SK-N-SH treated with all-trans-retinoic acid at 6 μM for 48 hours (cell line): Measurements from ENCODE around the gene PAK4.

Source experiments
- ATAC-seq: fragments of 200-7000 bp; cut with Tn5 transposase; 3 replicates; pipeline ENCODE4 v1.9.1; 2020; ENCODE audit warnings: mild to moderate bottlenecking, moderate library complexity
- ARNTL ChIP-seq: fragments of 450-650 bp; formaldehyde crosslinking; IDR thresholded peaks from 2 replicates; pipeline ENCODE4 v1.5.0; 2020; ENCODE audit warnings: low read depth, mild to moderate bottlenecking, moderate library complexity, borderline replicate concordance
- BACH2 ChIP-seq: fragments of 250-450 bp; sonication (Bioruptor Pico); IDR thresholded peaks from 2 replicates; pipeline ENCODE4 v1.9.0; 2021; ENCODE audit warnings: mild to moderate bottlenecking, borderline replicate concordance
- CREB5 ChIP-seq: fragments of 250-450 bp; sonication (Bioruptor Pico); IDR thresholded peaks from 2 replicates; pipeline ENCODE4 v1.5.1; 2020; ENCODE audit warnings: low read depth, mild to moderate bottlenecking, moderate library complexity
- CSRNP3 ChIP-seq: fragments of 250-450 bp; sonication (Bioruptor Pico); IDR thresholded peaks from 2 replicates; pipeline ENCODE4 v1.5.1; 2021; ENCODE audit warnings: mild to moderate bottlenecking, moderate library complexity
- ESRRG ChIP-seq: fragments of 250-450 bp; sonication (Bioruptor Pico); IDR thresholded peaks from 2 replicates; pipeline ENCODE4 v1.6.1; 2021; ENCODE audit warnings: mild to moderate bottlenecking
- GLIS3 ChIP-seq: fragments of 250-450 bp; sonication (Bioruptor Pico); IDR thresholded peaks from 2 replicates; pipeline ENCODE4 v1.5.0; 2020; ENCODE audit warnings: mild to moderate bottlenecking, moderate library complexity
- OSR1 ChIP-seq: fragments of 250-450 bp; sonication (Bioruptor Pico); IDR thresholded peaks from 2 replicates; pipeline ENCODE4 v1.8.0; 2022; ENCODE audit warnings: moderate library complexity, mild to moderate bottlenecking, inconsistent platforms
- PATZ1 ChIP-seq: fragments of 250-450 bp; sonication (Bioruptor Pico); IDR thresholded peaks from 2 replicates; pipeline ENCODE4 v1.8.0; 2020; ENCODE audit warnings: mild to moderate bottlenecking, moderate library complexity, borderline replicate concordance
- PPARA ChIP-seq: fragments of 250-450 bp; sonication (Bioruptor Pico); IDR thresholded peaks from 2 replicates; pipeline ENCODE4 v1.5.0; 2020; ENCODE audit warnings: mild to moderate bottlenecking, borderline replicate concordance
- RARB ChIP-seq: fragments of 250-450 bp; sonication (Bioruptor Pico); IDR thresholded peaks from 2 replicates; pipeline ENCODE4 v1.8.0; 2021; ENCODE audit warnings: mild to moderate bottlenecking, moderate library complexity
- SNAI2 ChIP-seq: fragments of 250-450 bp; sonication (Bioruptor Pico); IDR thresholded peaks from 2 replicates; pipeline ENCODE4 v1.5.0; 2020; ENCODE audit warnings: mild to moderate bottlenecking, moderate library complexity
- TOX ChIP-seq: fragments of 250-450 bp; sonication (Bioruptor Pico); IDR thresholded peaks from 2 replicates; pipeline ENCODE4 v1.8.0; 2021; ENCODE audit warnings: mild to moderate bottlenecking, moderate library complexity, borderline replicate concordance
- ZC3H10 ChIP-seq: fragments of 250-450 bp; sonication (Bioruptor Pico); IDR thresholded peaks from 2 replicates; pipeline ENCODE4 v1.5.1; 2021; ENCODE audit warnings: mild to moderate bottlenecking, moderate library complexity
- ZFP3 ChIP-seq: fragments of 250-450 bp; sonication (Bioruptor Pico); IDR thresholded peaks from 2 replicates; pipeline ENCODE4 v1.5.0; 2020; ENCODE audit warnings: mild to moderate bottlenecking, moderate library complexity
- ZNF565 ChIP-seq: fragments of 450-650 bp; formaldehyde crosslinking; conservative IDR thresholded peaks from 2 replicates; pipeline ENCODE4 v1.5.0; 2020; ENCODE audit warnings: low read depth, mild to moderate bottlenecking, moderate library complexity
- ZNF8 ChIP-seq: fragments of 450-650 bp; formaldehyde crosslinking; IDR thresholded peaks from 2 replicates; pipeline ENCODE4 v1.5.0; 2020; ENCODE audit warnings: mild to moderate bottlenecking, moderate library complexity
- TF ChIP-seq, protein P1 (sequence below): fragments of 250-450 bp; sonication (Bioruptor Pico); IDR thresholded peaks from 2 replicates; pipeline ENCODE4 v1.5.0; 2020; ENCODE audit warnings: mild to moderate bottlenecking, moderate library complexity
- TF ChIP-seq, protein P2 (sequence below): fragments of 250-450 bp; sonication (Bioruptor Pico); IDR thresholded peaks from 2 replicates; pipeline ENCODE4 v1.8.0; 2021; ENCODE audit warnings: low read depth, mild to moderate bottlenecking, moderate library complexity, borderline replicate concordance

PAK4 gene

GRCh38 chr19:39190768-39191167, 65.2 kb downstream of the PAK4 start:
- TF ChIP-seq ARNTL (CRISPR knock-in tag) (no peak), PATZ1 (CRISPR knock-in tag) (no peak), CSRNP3 (CRISPR knock-in tag) (no peak), SNAI2 (no peak)
- no peak for ATAC-seq

- no peak for TF ChIP-seq TOX
- TF ChIP-seq ARNTL (CRISPR knock-in tag): no peak
- TF ChIP-seq ZNF8 (CRISPR knock-in tag): no peak
- TF ChIP-seq, protein P1, sequence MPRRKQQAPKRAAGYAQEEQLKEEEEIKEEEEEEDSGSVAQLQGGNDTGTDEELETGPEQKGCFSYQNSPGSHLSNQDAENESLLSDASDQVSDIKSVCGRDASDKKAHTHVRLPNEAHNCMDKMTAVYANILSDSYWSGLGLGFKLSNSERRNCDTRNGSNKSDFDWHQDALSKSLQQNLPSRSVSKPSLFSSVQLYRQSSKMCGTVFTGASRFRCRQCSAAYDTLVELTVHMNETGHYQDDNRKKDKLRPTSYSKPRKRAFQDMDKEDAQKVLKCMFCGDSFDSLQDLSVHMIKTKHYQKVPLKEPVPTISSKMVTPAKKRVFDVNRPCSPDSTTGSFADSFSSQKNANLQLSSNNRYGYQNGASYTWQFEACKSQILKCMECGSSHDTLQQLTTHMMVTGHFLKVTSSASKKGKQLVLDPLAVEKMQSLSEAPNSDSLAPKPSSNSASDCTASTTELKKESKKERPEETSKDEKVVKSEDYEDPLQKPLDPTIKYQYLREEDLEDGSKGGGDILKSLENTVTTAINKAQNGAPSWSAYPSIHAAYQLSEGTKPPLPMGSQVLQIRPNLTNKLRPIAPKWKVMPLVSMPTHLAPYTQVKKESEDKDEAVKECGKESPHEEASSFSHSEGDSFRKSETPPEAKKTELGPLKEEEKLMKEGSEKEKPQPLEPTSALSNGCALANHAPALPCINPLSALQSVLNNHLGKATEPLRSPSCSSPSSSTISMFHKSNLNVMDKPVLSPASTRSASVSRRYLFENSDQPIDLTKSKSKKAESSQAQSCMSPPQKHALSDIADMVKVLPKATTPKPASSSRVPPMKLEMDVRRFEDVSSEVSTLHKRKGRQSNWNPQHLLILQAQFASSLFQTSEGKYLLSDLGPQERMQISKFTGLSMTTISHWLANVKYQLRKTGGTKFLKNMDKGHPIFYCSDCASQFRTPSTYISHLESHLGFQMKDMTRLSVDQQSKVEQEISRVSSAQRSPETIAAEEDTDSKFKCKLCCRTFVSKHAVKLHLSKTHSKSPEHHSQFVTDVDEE (CRISPR knock-in tag): no peak
Observed at GRCh38 chr19:39192846-39193245, 67.3 kb downstream of the PAK4 start.

GRCh38 chr19:39193803-39194202, 68.2 kb downstream of the PAK4 start:
- no peak for ATAC-seq
- no peak for TF ChIP-seq RARB (CRISPR knock-in tag)
- no peak for TF ChIP-seq BACH2 (CRISPR knock-in tag)
- no peak for TF ChIP-seq GLIS3
- TF ChIP-seq CREB5 (CRISPR knock-in tag): no peak
- TF ChIP-seq, protein P2, sequence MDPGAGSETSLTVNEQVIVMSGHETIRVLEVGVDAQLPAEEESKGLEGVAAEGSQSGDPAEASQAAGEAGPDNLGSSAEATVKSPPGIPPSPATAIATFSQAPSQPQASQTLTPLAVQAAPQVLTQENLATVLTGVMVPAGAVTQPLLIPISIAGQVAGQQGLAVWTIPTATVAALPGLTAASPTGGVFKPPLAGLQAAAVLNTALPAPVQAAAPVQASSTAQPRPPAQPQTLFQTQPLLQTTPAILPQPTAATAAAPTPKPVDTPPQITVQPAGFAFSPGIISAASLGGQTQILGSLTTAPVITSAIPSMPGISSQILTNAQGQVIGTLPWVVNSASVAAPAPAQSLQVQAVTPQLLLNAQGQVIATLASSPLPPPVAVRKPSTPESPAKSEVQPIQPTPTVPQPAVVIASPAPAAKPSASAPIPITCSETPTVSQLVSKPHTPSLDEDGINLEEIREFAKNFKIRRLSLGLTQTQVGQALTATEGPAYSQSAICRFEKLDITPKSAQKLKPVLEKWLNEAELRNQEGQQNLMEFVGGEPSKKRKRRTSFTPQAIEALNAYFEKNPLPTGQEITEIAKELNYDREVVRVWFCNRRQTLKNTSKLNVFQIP (CRISPR knock-in tag): no peak
- TF ChIP-seq TOX: no peak
- no peak for TF ChIP-seq ZNF565 (CRISPR knock-in tag)
- no peak for TF ChIP-seq CSRNP3 (CRISPR knock-in tag)
- TF ChIP-seq ZFP3 (CRISPR knock-in tag): no peak
- TF ChIP-seq ZC3H10 (CRISPR knock-in tag): no peak
- no peak for TF ChIP-seq ESRRG (CRISPR knock-in tag)
- no peak for TF ChIP-seq SNAI2
- no peak for TF ChIP-seq PATZ1 (CRISPR knock-in tag)
- no peak for TF ChIP-seq OSR1
- TF ChIP-seq PPARA (CRISPR knock-in tag): no peak

More at GRCh38 chr19:39192846-39193245, 67.3 kb downstream of the PAK4 start:
- no peak for ATAC-seq
